Mesenchymal stem cell (in vitro differentiated cells and primary cell): ENCODE data around the gene SIGLEC8.

ENCODE experiments used
- DNase-seq: peaks from one replicate; pipeline ENCODE4 v3.0.0-alpha.2; 2013
- H2AFZ ChIP-seq: one replicate; pipeline ENCODE4 v1.6.1; 2013; ENCODE audit warnings: low read depth, mild to moderate bottlenecking, control low read depth, inconsistent platforms, low read length, moderate library complexity
- H2AK5ac ChIP-seq: 2 replicates; pipeline ENCODE4 v1.6.1; 2013; ENCODE audit warnings: low read length, moderate library complexity, mild to moderate bottlenecking, inconsistent platforms; ENCODE audit not compliant: severe bottlenecking
- H2BK120ac ChIP-seq: one replicate; pipeline ENCODE4 v1.6.1; 2013; ENCODE audit warnings: low read depth, mild to moderate bottlenecking, inconsistent platforms, low read length, moderate library complexity
- H2BK12ac ChIP-seq, 2 experiments: one replicate each; pipeline ENCODE4 v1.6.1; 2013; ENCODE audit warnings: inconsistent platforms in 2 of 2, low read length in 2 of 2, mild to moderate bottlenecking in 2 of 2, moderate library complexity in 2 of 2, control low read depth in 1 of 2
- H2BK15ac ChIP-seq: one replicate; pipeline ENCODE4 v1.6.1; 2013; ENCODE audit warnings: mild to moderate bottlenecking, low read depth, inconsistent platforms; ENCODE audit not compliant: poor library complexity, severe bottlenecking
- H2BK5ac ChIP-seq: 2 replicates; pipeline ENCODE4 v1.6.1; 2013; ENCODE audit warnings: low read depth, mild to moderate bottlenecking, low read length, control low read depth, inconsistent platforms; ENCODE audit not compliant: poor library complexity, severe bottlenecking
- H3K14ac ChIP-seq, 2 experiments: one replicate each; pipeline ENCODE4 v1.6.1; 2013; ENCODE audit warnings: inconsistent platforms in 2 of 2, low read length in 2 of 2, control low read depth in 1 of 2, mild to moderate bottlenecking in 1 of 2, moderate library complexity in 1 of 2
- H3K18ac ChIP-seq, 2 experiments: one replicate each; pipeline ENCODE4 v1.6.1; 2013; ENCODE audit warnings: inconsistent platforms in 2 of 2, low read length in 2 of 2, control low read depth in 1 of 2, low read depth in 1 of 2, mild to moderate bottlenecking in 1 of 2
- H3K23ac ChIP-seq, 2 experiments: one replicate each; pipeline ENCODE4 v1.6.1; 2013; ENCODE audit warnings: inconsistent platforms in 2 of 2, low read length in 2 of 2, mild to moderate bottlenecking in 2 of 2, moderate library complexity in 2 of 2, control low read depth in 1 of 2
- H3K27ac ChIP-seq: 2 replicates; pipeline ENCODE4 v1.5.1; 2013; ENCODE audit warnings: mild to moderate bottlenecking, moderate library complexity, low read length, control low read depth, inconsistent platforms; ENCODE audit not compliant: poor library complexity, severe bottlenecking
- H3K27me3 ChIP-seq, 2 experiments: 2 replicates each; pipeline versions ENCODE4 v1.6.1 to v1.7.0; 2013; ENCODE audit warnings: low read length in 2 of 2, mild to moderate bottlenecking in 2 of 2, moderate library complexity in 2 of 2, control low read depth in 1 of 2, inconsistent platforms in 1 of 2; ENCODE audit not compliant: control insufficient read depth in 1 of 2, insufficient read depth in 1 of 2
- H3K36me3 ChIP-seq, 2 experiments: 2 replicates each; pipeline versions ENCODE4 v1.6.1 to v1.7.0; 2013; ENCODE audit warnings: low read length in 2 of 2, control low read depth in 1 of 2, inconsistent platforms in 1 of 2, low read depth in 1 of 2, mild to moderate bottlenecking in 1 of 2; ENCODE audit not compliant: insufficient read depth in 2 of 2, control insufficient read depth in 1 of 2
- H3K4ac ChIP-seq, 2 experiments: one replicate each; pipeline ENCODE4 v1.6.1; 2013; ENCODE audit warnings: inconsistent platforms in 2 of 2, low read length in 2 of 2, mild to moderate bottlenecking in 2 of 2, moderate library complexity in 2 of 2, control low read depth in 1 of 2, low read depth in 1 of 2
- H3K4me1 ChIP-seq: 2 replicates; pipeline ENCODE4 v1.6.1; 2013; ENCODE audit warnings: low read depth, low read length, control low read depth; ENCODE audit not compliant: control insufficient read depth, insufficient read depth
- H3K4me2 ChIP-seq: 2 replicates; pipeline ENCODE4 v1.6.1; 2013; ENCODE audit warnings: low read length, mild to moderate bottlenecking, inconsistent platforms; ENCODE audit not compliant: poor library complexity, severe bottlenecking
- H3K4me3 ChIP-seq, 2 experiments: 2 replicates each; pipeline versions ENCODE4 v1.5.1 to v1.7.0; 2013; ENCODE audit warnings: low read length in 2 of 2, mild to moderate bottlenecking in 2 of 2, control low read depth in 1 of 2, low read depth in 1 of 2; ENCODE audit not compliant: insufficient read depth in 1 of 2
- H3K79me1 ChIP-seq: replicated peaks from 2 replicates; pipeline ENCODE4 v1.6.1; 2013; ENCODE audit warnings: mild to moderate bottlenecking, control low read depth, low read length, inconsistent platforms; ENCODE audit not compliant: poor library complexity, severe bottlenecking
- H3K9ac ChIP-seq: 2 replicates; pipeline ENCODE4 v1.7.0; 2013; ENCODE audit warnings: mild to moderate bottlenecking, low read length, moderate library complexity
- H3K9me3 ChIP-seq: 2 replicates; pipeline ENCODE4 v1.7.0; 2013; ENCODE audit warnings: mild to moderate bottlenecking, low read length; ENCODE audit not compliant: control insufficient read depth
- H4K8ac ChIP-seq: one replicate; pipeline ENCODE4 v1.6.1; 2013; ENCODE audit warnings: inconsistent platforms, mild to moderate bottlenecking, low read length, moderate library complexity
- H4K91ac ChIP-seq: one replicate; pipeline ENCODE4 v1.6.1; 2013; ENCODE audit warnings: mild to moderate bottlenecking, low read length, inconsistent platforms
- WGBS: methylation state at CpG from one replicate; pipeline ENCODE4 v1.1.7; 2013; ENCODE audit warnings: mixed read lengths; 5-methylcytosine and 5-hydroxymethylcytosine counted together

Gene SIGLEC8

GRCh38 chr19:51456541-51457290 lies 1.5 kb downstream of the SIGLEC8 start:
- Histone ChIP-seq H3K79me1 (no peaks in the 10 kb centered on the region), H3K14ac (no peak overlapping the region), H2BK5ac (no peak overlapping the region), H3K4ac (no peak overlapping the region), H2BK15ac (no peak overlapping the region), H2BK120ac (no peak overlapping the region), H3K4me3 (no peak overlapping the region), H3K4me2 (no peak overlapping the region), H2BK12ac (no peak overlapping the region), H3K9ac (no peak overlapping the region), H3K36me3 (no peaks in the 10 kb centered on the region), H3K27ac (no peak overlapping the region), H2AK5ac (no peak overlapping the region), H4K8ac (no peak overlapping the region), H3K9me3 (no peaks in the 10 kb centered on the region), H3K23ac (no peak overlapping the region), H2AFZ (no peak overlapping the region), H3K18ac (no peak overlapping the region), H3K4me1 (no peaks in the 10 kb centered on the region), H3K27me3 (peaks cover 0 to 39% of the 10 kb centered on the region in 2 experiments), H4K91ac (no peak overlapping the region)
- WGBS, result 66% methylated on average over 11 of the region's 11 CpGs
- DNase-seq, result no peak

- 71% methylated on average over 4 of the region's 5 CpGs for WGBS
- no peak overlapping the region for H2BK15ac ChIP-seq
- no peaks in the 10 kb centered on the region for H3K9me3 ChIP-seq
- no peak overlapping the region for H3K4me2 ChIP-seq
- H3K4ac ChIP-seq, result no peak overlapping the region
- no peak overlapping the region for H3K4me3 ChIP-seq
- no peak overlapping the region for H4K91ac ChIP-seq
- H3K18ac ChIP-seq, result no peak overlapping the region
- H3K14ac ChIP-seq, result no peak overlapping the region
- H3K23ac ChIP-seq, result no peak overlapping the region
- H3K4me1 ChIP-seq, result no peaks in the 10 kb centered on the region
- no peak overlapping the region for H2BK5ac ChIP-seq
- no peak overlapping the region for H2AK5ac ChIP-seq
- no peaks in the 10 kb centered on the region for H3K79me1 ChIP-seq
- no peak overlapping the region for H3K9ac ChIP-seq
- no peak overlapping the region for H3K27ac ChIP-seq
- no peak overlapping the region for H2AFZ ChIP-seq
- no peak overlapping the region for H2BK12ac ChIP-seq
- H4K8ac ChIP-seq, result no peak overlapping the region
- no peak overlapping the region for H2BK120ac ChIP-seq
- H3K27me3 ChIP-seq, result peaks cover 0 to 11% of the 10 kb centered on the region in 2 experiments
- H3K36me3 ChIP-seq, result no peaks in the 10 kb centered on the region
- no peak for DNase-seq
Observed at GRCh38 chr19:51450730-51451307, 7.4 kb downstream of the SIGLEC8 start.

- DNase-seq, result no peak
- Histone ChIP-seq H3K18ac (no peak overlapping the region), H2BK12ac (no peak overlapping the region), H2BK120ac (no peak overlapping the region), H4K91ac (no peak overlapping the region), H3K79me1 (no peaks in the 10 kb centered on the region), H2BK15ac (no peak overlapping the region), H3K4ac (no peak overlapping the region), H2AK5ac (no peak overlapping the region), H3K27ac (no peak overlapping the region), H3K4me2 (no peak overlapping the region), H2AFZ (no peak overlapping the region), H3K9me3 (no peaks in the 10 kb centered on the region), H4K8ac (no peak overlapping the region), H3K9ac (no peak overlapping the region), H3K4me1 (no peaks in the 10 kb centered on the region), H3K4me3 (no peak overlapping the region), H3K36me3 (no peaks in the 10 kb centered on the region), H2BK5ac (no peak overlapping the region), H3K27me3 (peaks cover 0 to 3% of the 10 kb centered on the region in 2 experiments), H3K23ac (no peak overlapping the region), H3K14ac (no peak overlapping the region)
- 56% methylated on average over 10 of the region's 13 CpGs for whole genome bisulfite sequencing
Observed at GRCh38 chr19:51448411-51449016, 9.7 kb downstream of the SIGLEC8 start.

GRCh38 chr19:51448011-51448410 lies 10.2 kb downstream of the SIGLEC8 start:
- no peak overlapping the region for H3K27ac ChIP-seq
- H3K18ac ChIP-seq, result no peak overlapping the region
- no peak overlapping the region for H2BK120ac ChIP-seq

More at GRCh38 chr19:51448011-51448410, 10.2 kb downstream of the SIGLEC8 start:
- Histone ChIP-seq H3K23ac (no peak overlapping the region), H3K36me3 (no peaks in the 10 kb centered on the region), H3K4ac (no peak overlapping the region), H2BK15ac (no peak overlapping the region), H4K91ac (no peak overlapping the region), H2BK12ac (no peak overlapping the region), H3K4me1 (no peaks in the 10 kb centered on the region), H2AK5ac (no peak overlapping the region), H3K79me1 (no peaks in the 10 kb centered on the region), H2BK5ac (no peak overlapping the region), H4K8ac (no peak overlapping the region), H3K14ac (no peak overlapping the region), H3K9me3 (no peaks in the 10 kb centered on the region), H3K4me3 (no peak overlapping the region), H3K4me2 (no peak overlapping the region), H2AFZ (no peak overlapping the region), H3K27me3 (peaks cover 0 to 3% of the 10 kb centered on the region in 2 experiments), H3K9ac (no peak overlapping the region)
- DNase-seq, result no peak
- 69% methylated on average over 7 of the region's 7 CpGs for WGBS
